ENCODE data around the gene SBNO2. TPM values are rescaled to one million over a fixed set of nuclear protein-coding genes. Genes with fewer than 3 reads are reported as not detected.

Gene SBNO2
- total and polyA plus RNA-seq, 7 experiments from 2014 or later = 1.7 to 137 (median 93.5) TPM

- peaks cover 0 to 12% (median 6%) of the 10 kb centered on the region in 7 donors for H3K4me1 Mint-ChIP-seq
- Histone ChIP-seq H3K4me3 (ENCODE audit: low read length) (no peak overlapping the region), H3K9me3 (ENCODE audit: control insufficient read depth in 2 of 3, low read length in 3 of 3) (no peaks in the 10 kb centered on the region), H3K27me3 (ENCODE audit: control insufficient read depth in 2 of 2, insufficient read depth in 2 of 2, low read length in 2 of 2) (no peaks in the 10 kb centered on the region), H3K4me1 (ENCODE audit: control insufficient read depth in 2 of 2, insufficient read depth in 2 of 2, low read length in 2 of 2) (no peaks in the 10 kb centered on the region), H3K27ac (ENCODE audit: low read depth, low read length) (no peak overlapping the region), H3K36me3 (ENCODE audit: control insufficient read depth in 2 of 3, insufficient read depth in 3 of 3, low read length in 3 of 3) (peaks cover 0 to 36% (median 0%) of the 10 kb centered on the region in 3 experiments)
- no peaks in the 10 kb centered on the region for H3K27me3 Mint-ChIP-seq
- ATAC-seq (no peak), DNase-seq (no peak)
- CTCF ChIA-PET = interaction anchor here (1.0 kb wide), 1 partner anchor 53 kb away, joined by 3 read pairs; no protein-coding TSS in a partner anchor
- intact Hi-C loops (cut with micrococcal nuclease) = no loop called here
- peak overlapping the region in 5 of 9 donors; percentile 0 to 73 (median 1) for H3K27ac Mint-ChIP-seq
- peaks cover 15 to 49% (median 30%) of the 10 kb centered on the region in 5 donors for H3K36me3 Mint-ChIP-seq
- peaks cover 0 to 8% (median 4%) of the 10 kb centered on the region in 11 donors for H3K9me3 Mint-ChIP-seq
- POLR2A ChIA-PET = interaction anchor here (1.1 kb wide), 1 partner anchor 14 kb away, joined by 3 read pairs; no protein-coding TSS in a partner anchor
- no peak overlapping the region for H3K4me3 Mint-ChIP-seq
Observed at GRCh38 chr19:1141944-1142343, 32.1 kb downstream of the SBNO2 start.

- Mint-ChIP-seq H3K27ac (peak overlapping the region in 2 of 9 donors; percentile 25 to 51), H3K9me3 (peaks cover 0 to 8% (median 4%) of the 10 kb centered on the region in 11 donors), H3K36me3 (peaks cover 15 to 49% (median 30%) of the 10 kb centered on the region in 5 donors), H3K27me3 (no peaks in the 10 kb centered on the region), H3K4me3 (peak overlapping the region in 1 of 10 donors; percentile 53), H3K4me1 (peaks cover 5 to 20% (median 11%) of the 10 kb centered on the region in 7 donors)
- POLR2A ChIA-PET = interaction anchor here (1.1 kb wide), 1 partner anchor 15 kb away, joined by 3 read pairs; no protein-coding TSS in a partner anchor
- intact Hi-C loops (cut with micrococcal nuclease) = no loop called here
- Histone ChIP-seq H3K9me3 (ENCODE audit: control insufficient read depth in 2 of 3, low read length in 3 of 3) (no peaks in the 10 kb centered on the region), H3K27me3 (ENCODE audit: control insufficient read depth in 2 of 2, insufficient read depth in 2 of 2, low read length in 2 of 2) (no peaks in the 10 kb centered on the region), H3K4me1 (ENCODE audit: control insufficient read depth in 2 of 2, insufficient read depth in 2 of 2, low read length in 2 of 2) (peaks cover 0 to 8% of the 10 kb centered on the region in 2 donors), H3K36me3 (ENCODE audit: control insufficient read depth in 2 of 3, insufficient read depth in 3 of 3, low read length in 3 of 3) (peaks cover 0 to 23% (median 0%) of the 10 kb centered on the region in 3 experiments), H3K4me3 (ENCODE audit: low read length) (no peak overlapping the region), H3K27ac (ENCODE audit: low read depth, low read length) (no peak overlapping the region)
- ATAC-seq (no peak), DNase-seq (no peak)
- CTCF ChIA-PET = interaction anchor here (0.7 to 1.0 kb wide), 2 partner anchors 9 to 54 kb away, joined by 3 to 5 read pairs; no protein-coding TSS in a partner anchor
Observed at GRCh38 chr19:1140272-1141027, 33.6 kb downstream of the SBNO2 start.

- POLR2A ChIA-PET = no interaction called here
Observed at GRCh38 chr19:1139126-1139525, 34.9 kb downstream of the SBNO2 start.

GRCh38 chr19:1138121-1138520 lies 35.9 kb downstream of the SBNO2 start:
- Histone ChIP-seq H3K27me3 (ENCODE audit: control insufficient read depth in 2 of 2, insufficient read depth in 2 of 2, low read length in 2 of 2) (no peaks in the 10 kb centered on the region), H3K4me1 (ENCODE audit: control insufficient read depth in 2 of 2, insufficient read depth in 2 of 2, low read length in 2 of 2) (peaks cover 8 to 15% of the 10 kb centered on the region in 2 donors), H3K36me3 (ENCODE audit: control insufficient read depth in 2 of 3, insufficient read depth in 3 of 3, low read length in 3 of 3) (peaks cover 0 to 5% (median 0%) of the 10 kb centered on the region in 3 experiments), H3K9me3 (ENCODE audit: control insufficient read depth in 2 of 3, low read length in 3 of 3) (no peaks in the 10 kb centered on the region), H3K4me3 (ENCODE audit: low read length) (no peak overlapping the region), H3K27ac (ENCODE audit: low read depth, low read length) (no peak overlapping the region)
- Mint-ChIP-seq H3K27ac (peak overlapping the region in 2 of 9 donors; percentile 48 to 68), H3K36me3 (peaks cover 5 to 33% (median 16%) of the 10 kb centered on the region in 5 donors), H3K4me3 (no peak overlapping the region), H3K4me1 (peaks cover 5 to 30% (median 11%) of the 10 kb centered on the region in 7 donors), H3K9me3 (peaks cover 0 to 6% (median 4%) of the 10 kb centered on the region in 11 donors), H3K27me3 (no peaks in the 10 kb centered on the region)
- POLR2A ChIA-PET = no interaction called here
- intact Hi-C loops (cut with micrococcal nuclease) = no loop called here
- ATAC-seq (no peak), DNase-seq (no peak)
- CTCF ChIA-PET = no interaction called here

More at GRCh38 chr19:1139126-1139525, 34.9 kb downstream of the SBNO2 start:
- H3K27ac ChIP-seq (ENCODE audit: low read depth, low read length) = no peak overlapping the region
- no peaks in the 10 kb centered on the region for H3K9me3 ChIP-seq (ENCODE audit: control insufficient read depth in 2 of 3, low read length in 3 of 3)
- H3K27me3 Mint-ChIP-seq = no peaks in the 10 kb centered on the region
- no peak overlapping the region for H3K4me3 ChIP-seq (ENCODE audit: low read length)
- H3K4me1 Mint-ChIP-seq = peaks cover 4 to 23% (median 8%) of the 10 kb centered on the region in 7 donors
- peaks cover 0 to 6% (median 4%) of the 10 kb centered on the region in 11 donors for H3K9me3 Mint-ChIP-seq
- H3K36me3 Mint-ChIP-seq = peaks cover 10 to 42% (median 22%) of the 10 kb centered on the region in 5 donors
- H3K4me3 Mint-ChIP-seq = no peak overlapping the region
- peak overlapping the region in 2 of 9 donors; percentile 18 to 68 for H3K27ac Mint-ChIP-seq
- intact Hi-C loops (cut with micrococcal nuclease) = no loop called here
- CTCF ChIA-PET = no interaction called here
- H3K27me3 ChIP-seq (ENCODE audit: control insufficient read depth in 2 of 2, insufficient read depth in 2 of 2, low read length in 2 of 2) = no peaks in the 10 kb centered on the region
- peaks cover 0 to 13% (median 0%) of the 10 kb centered on the region in 3 experiments for H3K36me3 ChIP-seq (ENCODE audit: control insufficient read depth in 2 of 3, insufficient read depth in 3 of 3, low read length in 3 of 3)
- no peak for ATAC-seq
- DNase-seq = no peak
- peaks cover 0 to 8% of the 10 kb centered on the region in 2 donors for H3K4me1 ChIP-seq (ENCODE audit: control insufficient read depth in 2 of 2, insufficient read depth in 2 of 2, low read length in 2 of 2)

DNA sequence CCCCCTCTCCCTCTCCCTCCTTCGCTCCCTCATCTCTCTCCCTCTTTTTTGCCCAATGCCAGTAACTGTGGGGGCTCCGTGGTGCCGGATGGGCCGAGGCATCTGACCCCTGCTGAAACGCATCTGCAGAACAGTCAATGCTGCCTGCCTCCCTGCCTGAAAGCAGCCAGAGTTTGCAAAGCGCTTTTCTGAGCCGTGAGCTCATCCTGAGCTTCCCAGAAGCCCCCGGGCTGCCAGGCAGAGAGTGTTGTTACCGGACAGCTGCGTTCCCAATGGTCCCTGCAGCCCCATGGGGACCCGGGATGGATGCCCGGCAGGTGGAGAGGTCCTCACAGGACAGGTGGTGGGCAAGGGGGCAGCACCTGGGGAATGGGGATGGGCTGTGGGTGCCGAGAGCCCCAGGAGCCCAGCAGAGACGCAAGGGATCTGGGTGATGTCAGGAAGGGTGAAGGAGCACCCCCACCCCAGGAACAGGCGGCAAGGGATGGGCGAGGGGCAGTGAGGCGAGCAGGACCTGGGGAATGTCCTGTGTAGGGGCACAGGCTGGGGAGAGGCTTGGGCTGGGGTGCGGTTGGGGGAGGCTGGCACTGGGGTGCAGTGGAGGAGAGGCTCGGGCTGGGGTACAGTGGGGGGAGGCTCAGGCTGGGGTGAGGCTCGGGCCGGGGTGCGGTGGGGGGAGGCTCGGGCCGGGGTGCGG lies 37.3 kb downstream of the SBNO2 start:
- H3K4me3 Mint-ChIP-seq = peak overlapping the region in 1 of 10 donors; percentile 74
- intact Hi-C loops (cut with micrococcal nuclease) = no loop called here
- peak overlapping the region in 6 of 9 donors; percentile 74 to 91 (median 82) for H3K27ac Mint-ChIP-seq
- peaks cover 5 to 25% (median 7%) of the 10 kb centered on the region in 5 donors for H3K36me3 Mint-ChIP-seq
- peaks cover 5 to 27% (median 13%) of the 10 kb centered on the region in 7 donors for H3K4me1 Mint-ChIP-seq
- H3K4me1 ChIP-seq (ENCODE audit: control insufficient read depth in 2 of 2, insufficient read depth in 2 of 2, low read length in 2 of 2) = peaks cover 9 to 24% of the 10 kb centered on the region in 2 donors
- H3K36me3 ChIP-seq (ENCODE audit: control insufficient read depth in 2 of 3, insufficient read depth in 3 of 3, low read length in 3 of 3) = peaks cover 0 to 3% (median 0%) of the 10 kb centered on the region in 3 experiments
- POLR2A ChIA-PET = interaction anchor here (1.0 kb wide), 1 partner anchor 16 kb away, joined by 4 read pairs; no protein-coding TSS in a partner anchor
- CTCF ChIA-PET = no interaction called here
- H3K4me3 ChIP-seq (ENCODE audit: low read length) = no peak overlapping the region
- peaks cover 0 to 4% (median 0%) of the 10 kb centered on the region in 11 donors for H3K9me3 Mint-ChIP-seq
- peak overlapping the region; percentile 11 for H3K27ac ChIP-seq (ENCODE audit: low read depth, low read length)
- H3K27me3 Mint-ChIP-seq = no peaks in the 10 kb centered on the region
- H3K27me3 ChIP-seq (ENCODE audit: control insufficient read depth in 2 of 2, insufficient read depth in 2 of 2, low read length in 2 of 2) = no peaks in the 10 kb centered on the region
- DNase-seq = no peak
- ATAC-seq = no peak
- no peaks in the 10 kb centered on the region for H3K9me3 ChIP-seq (ENCODE audit: control insufficient read depth in 2 of 3, low read length in 3 of 3)

DNA sequence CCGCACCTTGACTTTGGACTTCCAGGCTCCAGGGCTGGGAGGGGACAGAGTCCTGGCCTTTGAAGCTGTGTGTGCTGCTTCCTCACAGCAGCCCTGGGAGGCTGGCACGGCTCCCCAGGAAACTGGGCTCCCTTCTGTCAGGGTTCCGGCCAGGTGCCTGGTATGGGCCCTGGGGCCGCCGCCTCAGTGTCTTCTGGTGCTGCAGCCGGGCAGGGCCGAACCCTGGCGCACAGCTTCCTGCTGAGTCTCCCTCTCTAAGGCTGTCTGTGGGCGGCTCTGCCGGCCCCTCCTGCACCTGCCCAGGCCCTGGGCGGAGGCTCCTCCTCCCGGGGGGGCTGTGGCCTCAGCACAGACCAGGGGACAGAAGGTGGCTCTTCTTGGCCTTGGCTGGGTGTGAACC lies 37.9 kb downstream of the SBNO2 start:
- CTCF ChIA-PET = no interaction called here
- Mint-ChIP-seq H3K4me1 (peaks cover 5 to 27% (median 14%) of the 10 kb centered on the region in 7 donors), H3K9me3 (peaks cover 0 to 4% (median 0%) of the 10 kb centered on the region in 11 donors), H3K4me3 (peak overlapping the region in 1 of 10 donors; percentile 74), H3K36me3 (peaks cover 5 to 22% (median 6%) of the 10 kb centered on the region in 5 donors), H3K27me3 (no peaks in the 10 kb centered on the region), H3K27ac (peak overlapping the region in 5 of 9 donors; percentile 74 to 91 (median 81))
- POLR2A ChIA-PET = interaction anchor here (1.0 kb wide), 1 partner anchor 17 kb away, joined by 4 read pairs; no protein-coding TSS in a partner anchor
- H3K4me1 ChIP-seq (ENCODE audit: control insufficient read depth in 2 of 2, insufficient read depth in 2 of 2, low read length in 2 of 2) = peaks cover 10 to 24% of the 10 kb centered on the region in 2 donors
- H3K9me3 ChIP-seq (ENCODE audit: control insufficient read depth in 2 of 3, low read length in 3 of 3) = no peaks in the 10 kb centered on the region
- no peaks in the 10 kb centered on the region for H3K27me3 ChIP-seq (ENCODE audit: control insufficient read depth in 2 of 2, insufficient read depth in 2 of 2, low read length in 2 of 2)
- DNase-seq = no peak
- no peak overlapping the region for H3K4me3 ChIP-seq (ENCODE audit: low read length)
- intact Hi-C loops (cut with micrococcal nuclease) = no loop called here
- peak overlapping the region; percentile 11 for H3K27ac ChIP-seq (ENCODE audit: low read depth, low read length)
- ATAC-seq = no peak
- peaks cover 0 to 7% (median 0%) of the 10 kb centered on the region in 3 experiments for H3K36me3 ChIP-seq (ENCODE audit: control insufficient read depth in 2 of 3, insufficient read depth in 3 of 3, low read length in 3 of 3)

Measured in naive thymus-derived CD4-positive, alpha-beta T cell (primary cell).